GM18861 (cell line): Measurements from ENCODE around the gene SIRT3.

Experiments
- ATAC-seq: cut with Tn5 transposase; IDR thresholded peaks from one replicate; pipeline ENCODE4 v1.9.1; 2021; ENCODE audit not compliant: unreplicated experiment

The SIRT3 gene

GRCh38 chr11:235997-236773 is at the start of gene SIRT3:
SIRT3 (minus strand) TSS chr11:236342; CDS start chr11:236328, 14 bp downstream.
- peak; percentile 59 for ATAC-seq

GRCh38 chr11:285894-286220 is 49.7 kb upstream of the SIRT3 start:
- no peak for ATAC-seq

- no peak for ATAC-seq
Observed at GRCh38 chr11:285021-285893, 49.1 kb upstream of the SIRT3 start.

- ATAC-seq = no peak
Observed at GRCh38 chr11:284105-285020, 48.2 kb upstream of the SIRT3 start.

DNA sequence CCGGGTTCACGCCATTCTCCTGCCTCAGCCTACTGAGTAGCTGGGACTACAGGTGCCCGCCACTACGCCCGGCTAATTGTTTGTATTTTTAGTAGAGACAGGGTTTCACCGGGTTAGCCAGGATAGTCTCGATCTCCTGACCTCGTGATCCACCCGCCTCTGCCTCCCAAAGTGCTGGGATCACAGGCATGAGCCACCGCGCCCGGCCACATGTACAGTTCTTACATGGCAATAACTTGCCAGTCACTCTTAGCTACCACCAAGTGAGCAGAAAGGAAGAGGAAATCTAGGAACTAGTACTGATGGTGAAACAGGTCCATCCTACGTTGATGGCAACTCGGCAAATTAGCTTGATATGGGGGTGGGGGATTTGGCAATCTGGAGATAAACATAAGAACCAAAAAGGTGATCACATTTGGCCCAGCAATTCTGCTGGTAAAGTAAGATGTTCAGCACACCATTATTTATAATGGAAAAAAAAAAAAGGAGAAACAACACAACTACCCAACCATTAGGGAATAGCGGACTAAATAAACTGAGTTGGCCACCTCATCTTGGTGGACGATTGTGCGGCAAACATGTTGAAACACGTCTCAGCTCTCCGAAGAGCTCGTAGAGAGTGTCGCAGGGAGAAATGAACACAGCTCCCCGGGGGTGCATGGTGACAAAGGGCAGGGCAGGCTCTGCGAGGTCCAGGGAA is 47.4 kb upstream of the SIRT3 start:
- ATAC-seq = no peak

- ATAC-seq = no peak
Observed at GRCh38 chr11:282630-283360, 46.7 kb upstream of the SIRT3 start.

- no peak for ATAC-seq
Observed at GRCh38 chr11:282171-282570, 46.0 kb upstream of the SIRT3 start.

- no peak for ATAC-seq
Observed at GRCh38 chr11:281486-282161, 45.5 kb upstream of the SIRT3 start.

DNA sequence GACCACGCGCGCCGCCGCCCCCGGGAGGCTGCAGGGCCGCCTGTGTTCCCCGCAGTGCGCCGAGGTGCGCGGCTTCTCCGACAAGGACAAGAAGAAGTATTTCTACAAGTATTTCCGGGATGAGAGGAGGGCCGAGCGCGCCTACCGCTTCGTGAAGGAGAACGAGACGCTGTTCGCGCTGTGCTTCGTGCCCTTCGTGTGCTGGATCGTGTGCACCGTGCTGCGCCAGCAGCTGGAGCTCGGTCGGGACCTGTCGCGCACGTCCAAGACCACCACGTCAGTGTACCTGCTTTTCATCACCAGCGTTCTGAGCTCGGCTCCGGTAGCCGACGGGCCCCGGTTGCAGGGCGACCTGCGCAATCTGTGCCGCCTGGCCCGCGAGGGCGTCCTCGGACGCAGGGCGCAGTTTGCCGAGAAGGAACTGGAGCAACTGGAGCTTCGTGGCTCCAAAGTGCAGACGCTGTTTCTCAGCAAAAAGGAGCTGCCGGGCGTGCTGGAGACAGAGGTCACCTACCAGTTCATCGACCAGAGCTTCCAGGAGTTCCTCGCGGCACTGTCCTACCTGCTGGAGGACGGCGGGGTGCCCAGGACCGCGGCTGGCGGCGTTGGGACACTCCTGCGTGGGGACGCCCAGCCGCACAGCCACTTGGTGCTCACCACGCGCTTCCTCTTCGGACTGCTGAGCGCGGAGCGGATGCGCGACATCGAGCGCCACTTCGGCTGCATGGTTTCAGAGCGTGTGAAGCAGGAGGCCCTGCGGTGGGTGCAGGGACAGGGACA is 44.8 kb upstream of the SIRT3 start:
- ATAC-seq = no peak

DNA sequence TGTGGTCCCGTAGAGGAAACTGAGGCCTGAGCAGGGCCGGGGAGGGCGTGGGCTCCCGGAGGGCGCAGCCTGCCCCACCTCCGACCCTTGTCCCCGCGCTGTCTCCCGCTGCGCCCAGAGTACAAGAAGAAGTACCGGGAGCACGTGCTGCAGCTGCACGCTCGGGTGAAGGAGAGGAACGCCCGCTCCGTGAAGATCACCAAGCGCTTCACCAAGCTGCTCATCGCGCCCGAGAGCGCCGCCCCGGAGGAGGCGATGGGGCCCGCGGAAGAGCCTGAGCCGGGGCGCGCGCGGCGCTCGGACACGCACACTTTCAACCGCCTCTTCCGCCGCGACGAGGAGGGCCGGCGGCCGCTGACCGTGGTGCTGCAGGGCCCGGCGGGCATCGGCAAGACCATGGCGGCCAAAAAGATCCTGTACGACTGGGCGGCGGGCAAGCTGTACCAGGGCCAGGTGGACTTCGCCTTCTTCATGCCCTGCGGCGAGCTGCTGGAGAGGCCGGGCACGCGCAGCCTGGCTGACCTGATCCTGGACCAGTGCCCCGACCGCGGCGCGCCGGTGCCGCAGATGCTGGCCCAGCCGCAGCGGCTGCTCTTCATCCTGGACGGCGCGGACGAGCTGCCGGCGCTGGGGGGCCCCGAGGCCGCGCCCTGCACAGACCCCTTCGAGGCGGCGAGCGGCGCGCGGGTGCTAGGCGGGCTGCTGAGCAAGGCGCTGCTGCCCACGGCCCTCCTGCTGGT is 44.0 kb upstream of the SIRT3 start:
- no peak for ATAC-seq

GRCh38 chr11:279040-279965 is 43.2 kb upstream of the SIRT3 start:
- ATAC-seq = no peak

DNA sequence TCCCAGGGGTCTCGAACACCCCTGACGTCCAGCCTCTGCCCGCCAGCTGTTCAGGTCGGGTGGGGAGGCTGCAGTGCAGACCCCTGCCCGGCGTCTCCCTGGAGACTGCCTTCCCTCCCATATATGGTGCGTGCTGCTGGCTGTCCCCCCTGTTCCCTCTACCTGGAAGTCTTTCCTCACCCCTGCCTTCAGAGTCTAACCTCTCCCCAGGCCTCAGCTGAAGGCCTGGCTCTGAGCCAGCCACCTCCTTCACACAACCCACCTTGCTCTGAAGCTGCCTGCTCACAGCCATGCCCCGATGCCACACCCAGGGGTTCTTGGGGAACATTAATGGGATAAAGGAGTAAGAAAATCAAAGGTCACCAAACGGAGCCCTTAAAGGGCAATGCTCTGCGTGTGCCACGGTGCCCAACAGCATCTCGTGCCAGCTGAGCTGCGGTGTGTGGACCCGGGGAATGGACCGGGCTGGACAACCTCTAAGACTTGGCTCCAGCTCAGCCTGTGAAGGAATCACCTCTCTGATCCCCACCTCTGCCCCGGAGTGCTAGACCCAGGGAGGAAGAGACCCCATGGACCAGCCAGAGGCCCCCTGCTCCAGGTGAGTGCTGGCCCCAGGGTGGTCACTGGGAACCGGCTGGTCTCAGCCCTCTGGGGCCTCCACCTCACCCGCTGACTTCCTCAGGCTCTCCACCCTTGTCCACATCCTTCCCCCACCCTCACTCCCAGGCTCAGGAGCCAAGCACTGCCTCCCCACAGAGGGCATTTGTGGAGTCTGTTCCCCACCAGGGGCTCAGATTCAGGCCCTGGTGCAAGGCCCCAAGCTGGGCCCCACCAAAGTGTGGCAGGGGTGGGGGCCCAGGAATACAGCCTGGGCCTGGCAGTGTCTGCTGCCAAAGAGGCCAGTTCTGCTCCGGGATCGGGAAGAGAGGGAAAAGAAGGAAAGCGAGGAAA is 42.1 kb upstream of the SIRT3 start, which contains the start of gene NLRP6:
NLRP6 (plus strand) TSS at position 407 of the 951 bp plus-strand sequence; CDS start at position 570, 163 bp downstream.
- ATAC-seq = no peak

- ATAC-seq = no peak
Observed at GRCh38 chr11:276219-276618, 40.1 kb upstream of the SIRT3 start.

DNA sequence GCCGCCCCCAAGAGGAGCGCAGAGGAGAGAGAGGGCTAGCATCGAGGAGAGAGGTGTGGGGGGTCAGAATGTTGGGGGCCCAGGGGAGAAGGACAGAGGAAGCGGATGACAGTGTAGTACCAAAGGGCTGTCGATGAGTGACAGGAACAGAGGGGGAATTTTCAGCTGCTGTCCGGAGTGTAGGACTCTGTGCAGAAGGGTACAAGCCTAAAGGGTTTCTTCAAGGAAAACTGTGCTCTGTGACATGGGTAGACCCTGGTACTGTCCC is 36.7 kb upstream of the SIRT3 start:
- no peak for ATAC-seq

- no peak for ATAC-seq
Observed at GRCh38 chr11:272195-272930, 36.2 kb upstream of the SIRT3 start.
